ENCODE data around the gene BMPR1A.
"Not testable (repeated sequence)": the region's sequence is repeated elsewhere in the genome, so short reads cannot be mapped to it uniquely, and the experiment has no call there.

BMPR1A gene

DNA sequence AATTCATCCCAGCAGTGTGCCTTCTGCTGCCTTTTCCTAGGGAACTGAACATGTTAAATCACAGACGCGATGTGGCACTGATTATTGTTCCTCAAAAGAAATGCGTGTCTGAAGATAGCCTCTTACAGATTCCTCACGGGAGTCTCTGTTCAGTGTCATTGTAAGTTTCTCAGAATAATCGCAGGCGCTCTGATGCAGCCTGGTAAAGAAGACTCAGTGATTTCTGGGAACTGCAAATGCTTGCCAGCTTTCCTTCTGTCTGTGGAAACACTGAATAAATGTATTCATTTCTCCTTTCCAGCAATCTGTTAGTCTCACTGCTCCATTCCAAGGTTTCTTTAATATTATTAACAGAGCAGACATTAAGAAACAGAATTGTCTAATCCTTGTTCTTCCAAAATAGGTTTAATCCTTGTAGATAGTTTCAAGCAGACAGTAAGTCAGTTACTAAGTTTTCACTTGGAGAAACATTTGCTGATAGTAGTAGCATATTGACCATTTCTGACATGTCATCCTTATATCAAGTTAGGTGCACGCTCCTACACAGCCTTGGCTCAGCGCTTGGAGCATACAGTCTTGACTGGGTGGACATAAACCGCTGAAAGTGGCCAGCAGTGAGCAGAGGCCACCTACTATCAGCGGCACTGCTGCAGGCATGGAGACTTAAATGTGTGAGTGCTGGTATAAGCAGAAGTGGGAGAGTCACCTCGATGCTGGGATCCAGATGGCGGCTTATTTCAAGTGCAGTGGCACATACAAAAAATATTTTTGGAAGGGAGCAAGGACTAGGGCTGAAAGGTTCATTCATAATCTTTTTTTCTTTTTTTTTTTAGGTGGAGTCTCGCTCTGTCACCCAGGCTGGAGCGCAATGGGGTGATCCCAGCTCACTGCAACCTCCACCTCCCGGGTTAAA lies 173.3 kb downstream of the BMPR1A start:
- no peak overlapping the region for H3K27ac ChIP-seq

GRCh38 chr10:86931872-86932271 lies 175.5 kb downstream of the BMPR1A start:
- no peak for DNase-seq (ENCODE audit: low read depth, low spot score)
- H3K27ac ChIP-seq: no peak overlapping the region

More for the DNA sequence above, 173.3 kb downstream of the BMPR1A start:
- no peak for DNase-seq (ENCODE audit: low read depth, low spot score)

DNA sequence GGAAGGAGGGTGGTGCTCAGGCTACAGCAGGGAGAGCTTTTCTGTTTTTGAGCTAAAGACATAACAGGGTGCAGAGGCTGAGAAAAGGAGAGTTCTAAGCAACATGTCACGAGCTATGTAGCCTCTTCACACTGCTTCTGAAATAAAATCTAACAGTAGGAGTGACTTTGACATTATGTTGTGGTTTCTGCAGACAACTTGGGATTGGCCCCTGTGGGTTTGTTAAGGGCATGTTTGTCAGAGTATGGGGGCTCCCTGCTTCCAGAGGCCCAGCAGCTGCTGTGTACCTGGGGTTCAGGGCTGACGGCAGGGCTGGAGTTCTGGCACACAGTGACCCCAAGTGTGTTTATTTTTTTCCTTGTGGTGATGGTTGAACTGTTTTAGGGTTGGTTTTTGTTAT lies 176.3 kb downstream of the BMPR1A start:
- DNase-seq (ENCODE audit: low read depth, low spot score): no peak
- no peak overlapping the region for H3K27ac ChIP-seq

GRCh38 chr10:86934162-86934711 lies 177.8 kb downstream of the BMPR1A start:
- H3K27ac ChIP-seq; DNase-seq (ENCODE audit: low read depth, low spot score): not testable (repeated sequence)

- DNase-seq (ENCODE audit: low read depth, low spot score): no peak
- no peak overlapping the region for H3K27ac ChIP-seq
These were observed 180.5 kb downstream of the BMPR1A start for GRCh38 chr10:86936661-86937501.

GRCh38 chr10:86937502-86938154 lies 181.2 kb downstream of the BMPR1A start:
- H3K27ac ChIP-seq: no peak overlapping the region
- no peak for DNase-seq (ENCODE audit: low read depth, low spot score)

DNA sequence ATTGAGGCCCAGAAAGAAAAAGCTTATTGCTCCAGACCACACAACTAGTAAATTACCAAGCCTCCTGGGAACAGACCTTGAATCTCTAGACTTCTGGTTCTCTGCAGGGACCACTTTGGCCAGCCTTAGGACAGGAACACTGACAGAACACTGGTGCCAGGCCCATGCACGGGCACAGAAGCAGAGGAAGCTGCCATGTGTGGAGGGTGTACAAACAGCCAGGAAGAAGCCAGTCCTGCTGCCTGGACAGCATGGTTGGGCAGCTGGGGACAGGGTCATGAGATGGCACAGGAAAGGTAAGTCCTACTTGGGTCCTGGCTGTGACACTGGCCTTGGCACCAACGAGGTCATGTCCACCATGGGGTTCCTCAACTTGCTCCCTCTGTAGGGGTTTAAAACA lies 181.8 kb downstream of the BMPR1A start:
- DNase-seq (ENCODE audit: low read depth, low spot score): no peak
- H3K27ac ChIP-seq: no peak overlapping the region

DNA sequence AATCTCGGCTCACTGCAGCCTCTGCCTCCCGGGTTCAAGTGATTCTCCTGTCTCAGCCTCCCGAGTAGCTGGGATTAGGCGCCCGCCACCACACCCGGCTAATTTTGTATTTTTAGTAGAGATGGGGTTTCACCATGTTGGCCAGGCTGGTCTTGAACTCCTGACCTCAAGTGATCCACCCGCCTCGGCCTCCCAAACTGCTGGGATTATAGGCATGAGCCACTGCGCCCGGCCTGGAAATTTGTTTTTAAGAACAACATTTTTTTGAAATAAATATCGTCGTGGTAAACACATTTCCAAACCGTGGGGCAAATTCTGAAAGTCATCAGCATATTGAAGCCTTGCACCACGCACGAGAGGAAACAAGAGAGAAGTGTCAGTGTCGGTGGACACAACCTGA lies 183.7 kb downstream of the BMPR1A start:
- not testable (repeated sequence) for DNase-seq (ENCODE audit: low read depth, low spot score); H3K27ac ChIP-seq

DNA sequence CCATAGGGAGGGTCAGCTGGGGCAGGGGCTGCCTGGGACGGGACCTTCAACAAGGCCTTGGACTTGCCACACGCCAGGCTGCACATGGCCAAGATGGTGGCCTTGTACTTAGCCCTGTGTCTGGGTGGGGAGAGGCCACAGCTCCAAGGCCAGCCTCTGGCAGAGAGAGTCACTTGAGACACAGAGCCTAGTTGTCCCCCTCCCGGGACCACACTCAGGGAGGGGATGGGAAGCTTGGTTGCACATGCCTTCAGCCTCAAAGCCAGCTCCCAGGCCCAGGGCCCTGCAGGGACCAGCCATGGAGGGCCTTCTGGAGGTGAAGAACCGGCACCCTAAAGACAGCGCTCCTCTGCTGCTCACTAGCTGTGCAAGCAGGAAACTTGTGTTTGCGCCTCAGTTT lies 184.3 kb downstream of the BMPR1A start:
- no peak overlapping the region for H3K27ac ChIP-seq
- DNase-seq (ENCODE audit: low read depth, low spot score): no peak

DNA sequence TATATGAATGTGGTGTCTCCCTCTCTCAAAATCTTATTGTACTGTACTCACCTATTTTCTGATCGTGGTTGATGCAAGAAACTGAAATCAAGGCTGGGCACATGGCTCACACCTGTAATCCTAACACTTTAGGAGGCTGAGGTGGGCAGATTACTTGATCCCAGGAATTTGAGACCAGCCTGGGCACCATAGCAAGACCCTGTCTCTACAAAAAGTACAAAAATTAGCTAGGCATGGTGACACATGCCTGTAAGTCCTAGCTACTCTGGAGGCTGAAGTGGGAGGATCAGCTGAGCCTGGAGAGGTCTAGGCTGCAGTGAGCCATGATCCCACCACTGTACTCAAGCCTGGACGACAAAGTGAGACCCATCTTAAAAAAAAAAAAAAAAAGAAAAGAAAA lies 185.0 kb downstream of the BMPR1A start:
- DNase-seq (ENCODE audit: low read depth, low spot score): no peak
- H3K27ac ChIP-seq: no peak overlapping the region

DNA sequence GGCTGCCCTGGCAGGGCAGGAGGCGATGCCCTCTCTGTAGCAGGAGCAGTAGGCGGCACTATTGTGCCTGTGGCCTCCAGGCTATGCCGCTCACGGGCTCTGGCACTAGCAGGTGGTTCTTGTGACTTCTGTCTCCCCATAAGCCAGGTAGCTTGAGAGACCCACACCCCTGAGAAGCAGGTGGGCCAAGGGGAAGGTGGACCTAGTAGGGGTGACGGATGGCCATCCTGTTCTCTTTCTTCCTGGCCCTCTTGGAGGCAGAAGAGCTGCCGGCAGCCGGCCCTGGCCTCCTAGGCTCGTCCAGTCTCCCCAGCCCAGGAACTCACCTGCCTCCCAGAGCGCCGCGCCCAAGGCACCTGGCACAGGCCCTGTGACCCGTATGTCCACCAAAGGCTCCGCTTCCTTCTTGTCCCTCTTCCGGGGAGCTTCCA lies 185.6 kb downstream of the BMPR1A start:
- no peak for DNase-seq (ENCODE audit: low read depth, low spot score)
- H3K27ac ChIP-seq: no peak overlapping the region

GRCh38 chr10:86942441-86943315 lies 186.3 kb downstream of the BMPR1A start:
- no peak overlapping the region for H3K27ac ChIP-seq

GRCh38 chr10:86943316-86944030 lies 187.1 kb downstream of the BMPR1A start:
- no peak overlapping the region for H3K27ac ChIP-seq
- no peak for DNase-seq (ENCODE audit: low read depth, low spot score)

More at GRCh38 chr10:86942441-86943315, 186.3 kb downstream of the BMPR1A start:
- no peak for DNase-seq (ENCODE audit: low read depth, low spot score)

DNA sequence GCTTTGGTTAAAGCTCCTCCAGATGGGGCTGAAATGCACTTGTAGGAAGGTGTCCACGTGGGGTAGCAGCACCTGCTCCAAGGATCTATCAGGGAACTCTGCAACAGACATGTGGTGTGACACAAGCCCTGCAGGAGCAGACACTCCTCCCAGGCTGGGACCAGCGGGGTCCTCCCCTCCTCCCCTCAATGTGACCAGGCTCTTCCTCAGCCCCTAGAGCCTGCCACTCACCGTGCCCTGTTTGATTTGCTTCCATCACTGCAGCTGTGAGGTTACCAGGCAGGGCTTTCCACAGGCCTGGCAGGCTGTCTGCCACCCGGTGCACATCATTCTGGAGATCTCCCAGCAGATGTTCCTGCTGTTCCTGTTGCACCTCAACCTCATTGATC lies 187.6 kb downstream of the BMPR1A start:
- DNase-seq (ENCODE audit: low read depth, low spot score): no peak
- peak overlapping the region; percentile 14 for H3K27ac ChIP-seq

DNA sequence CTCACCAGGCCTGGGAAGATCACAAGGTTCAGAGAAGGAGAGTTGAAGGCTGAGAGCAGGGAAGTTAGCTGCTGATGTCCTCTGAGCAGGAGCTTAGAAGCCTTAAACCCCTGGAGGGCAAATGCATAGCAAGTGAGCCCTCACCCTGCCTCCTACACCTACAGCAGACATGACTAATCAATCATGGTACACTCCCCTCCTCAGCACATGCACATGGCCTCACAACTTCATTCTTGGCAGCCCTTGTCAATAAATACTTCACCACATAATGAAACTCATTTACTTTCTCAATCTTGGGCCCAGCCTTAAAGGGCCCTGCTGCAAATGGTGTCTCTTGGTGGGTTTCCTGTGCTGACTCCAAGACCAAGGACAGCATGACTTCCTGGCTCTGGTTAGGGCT lies 188.1 kb downstream of the BMPR1A start:
- H3K27ac ChIP-seq: peak overlapping the region; percentile 14
- peak; percentile 73 for DNase-seq (ENCODE audit: low read depth, low spot score)

- DNase-seq (ENCODE audit: low read depth, low spot score): no peak
These were observed 188.5 kb downstream of the BMPR1A start for GRCh38 chr10:86944907-86945306.

GRCh38 chr10:86945361-86946212 lies 189.2 kb downstream of the BMPR1A start:
- no peak overlapping the region for H3K27ac ChIP-seq
- DNase-seq (ENCODE audit: low read depth, low spot score): no peak

More at GRCh38 chr10:86944907-86945306, 188.5 kb downstream of the BMPR1A start:
- peak overlapping the region; percentile 14 for H3K27ac ChIP-seq
